Measurements from ENCODE around the gene GPBAR1.

GRCh38 chr2:218261423-218262236, 815 bp downstream of the GPBAR1 start:
- TF ChIP-seq CTCF (IDR thresholded peaks at IDR 0.05) (no peak), POLR2A (IDR thresholded peaks at IDR 0.05) (no peak)

All from upper lobe of left lung (tissue), 4 donors.